Calu3 (cell line): ENCODE data around the gene GPATCH8. TPM values are rescaled to one million over a fixed set of nuclear protein-coding genes. Genes with fewer than 3 reads are reported as not detected.

Source experiments
- BruUV-seq: library from RNA; stranded (reverse); fragments of 400-500 nt; replicated peaks from 2 replicates; lab custom pipeline; 2021; lab: Mats Ljungman, UMichigan
- CTCF ChIA-PET: fragments of 300-600 bp; sonication (Branson Sonifier 250); formaldehyde crosslinking; loops from one replicate; lab custom pipeline; 2022; ENCODE audit warnings: antibody characterized with exemption; lab: Charles Lee
- DNase-seq: peaks from one replicate; pipeline ENCODE4 v3.0.0; 2022
- H3K27ac Mint-ChIP-seq: one replicate; pipeline ENCODE4 v1.8.0; 2022; ENCODE audit warnings: mixed read lengths; ENCODE audit not compliant: unreplicated experiment
- H3K27me3 Mint-ChIP-seq: one replicate; pipeline ENCODE4 v1.8.0; 2022; ENCODE audit warnings: mixed read lengths; ENCODE audit not compliant: unreplicated experiment
- H3K36me3 Mint-ChIP-seq: one replicate; pipeline ENCODE4 v1.8.0; 2022; ENCODE audit warnings: mild to moderate bottlenecking, moderate library complexity, mixed read lengths; ENCODE audit not compliant: insufficient read depth, unreplicated experiment
- H3K4me1 Mint-ChIP-seq: one replicate; pipeline ENCODE4 v1.8.0; 2022; ENCODE audit warnings: mild to moderate bottlenecking, low read depth, mixed read lengths; ENCODE audit not compliant: unreplicated experiment
- H3K4me3 Mint-ChIP-seq: one replicate; pipeline ENCODE4 v1.8.0; 2022; ENCODE audit warnings: mild to moderate bottlenecking, low read depth, moderate library complexity, mixed read lengths; ENCODE audit not compliant: unreplicated experiment
- H3K9me3 Mint-ChIP-seq: one replicate; pipeline ENCODE4 v1.8.0; 2022; ENCODE audit warnings: low read depth, mixed read lengths; ENCODE audit not compliant: unreplicated experiment
- CTCF ChIP-seq: fragments of 200-600 bp; IDR thresholded peaks from one replicate; pipeline ENCODE4 v1.8.0; 2022; ENCODE audit warnings: antibody characterized with exemption; ENCODE audit not compliant: unreplicated experiment
- intact Hi-C: fragments of 100-400 bp; cut with micrococcal nuclease; formaldehyde crosslinking; loops from one replicate; pipeline ENCODE4 v1.10.0; 2022; ENCODE audit not compliant: unreplicated experiment
- total RNA-seq: library from RNA; stranded (reverse); gene quantifications from 2 replicates; pipeline ENCODE4 v1.2.3, GENCODE V29; 2022

The GPATCH8 gene
- total RNA-seq, 1 experiment from 2014 or later = 60.1 TPM

GRCh38 chr17:44530896-44531418 is 27.8 kb upstream of the GPATCH8 start:
- CTCF ChIA-PET = interaction anchor here (0.7 to 3.4 kb wide), 3 partner anchors 8 to 322 kb away, joined by 4 to 14 read pairs (median 7); no protein-coding TSS in a partner anchor
- BruUV-seq = no TSS peak
- no peak for TF ChIP-seq CTCF
- peaks cover 26% of the 10 kb centered on the region for H3K27me3 Mint-ChIP-seq
- no peaks in the 10 kb centered on the region for H3K36me3 Mint-ChIP-seq
- H3K4me3 Mint-ChIP-seq = no peak overlapping the region
- intact Hi-C loops = no loop called here
- H3K4me1 Mint-ChIP-seq = peaks cover 27% of the 10 kb centered on the region
- no peaks in the 10 kb centered on the region for H3K9me3 Mint-ChIP-seq
- H3K27ac Mint-ChIP-seq = no peak overlapping the region
- no peak for DNase-seq

- no TSS peak for BruUV-seq
- no peak for TF ChIP-seq CTCF
- no peak for DNase-seq
- peaks cover 26% of the 10 kb centered on the region for H3K27me3 Mint-ChIP-seq
- H3K27ac Mint-ChIP-seq = no peak overlapping the region
- peaks cover 16% of the 10 kb centered on the region for H3K4me1 Mint-ChIP-seq
- no peaks in the 10 kb centered on the region for H3K9me3 Mint-ChIP-seq
- intact Hi-C loops = no loop called here
- CTCF ChIA-PET = no interaction called here
- no peaks in the 10 kb centered on the region for H3K36me3 Mint-ChIP-seq
- no peak overlapping the region for H3K4me3 Mint-ChIP-seq
Observed at GRCh38 chr17:44529864-44530263, 26.7 kb upstream of the GPATCH8 start.

- Mint-ChIP-seq H3K4me1 (no peaks in the 10 kb centered on the region), H3K9me3 (no peaks in the 10 kb centered on the region), H3K36me3 (no peaks in the 10 kb centered on the region), H3K27ac (no peak overlapping the region), H3K27me3 (peaks cover 21% of the 10 kb centered on the region), H3K4me3 (no peak overlapping the region)
- DNase-seq = no peak
- no peak for TF ChIP-seq CTCF
- CTCF ChIA-PET = no interaction called here
- BruUV-seq = no TSS peak
- intact Hi-C loops = no loop called here
Observed at GRCh38 chr17:44527954-44528353, 24.7 kb upstream of the GPATCH8 start.

GRCh38 chr17:44527102-44527501 is 23.9 kb upstream of the GPATCH8 start:
- DNase-seq = no peak
- no peaks in the 10 kb centered on the region for H3K9me3 Mint-ChIP-seq
- no TSS peak for BruUV-seq
- no peak overlapping the region for H3K27ac Mint-ChIP-seq
- intact Hi-C loops = no loop called here
- CTCF ChIA-PET = no interaction called here
- H3K4me1 Mint-ChIP-seq = no peaks in the 10 kb centered on the region
- H3K4me3 Mint-ChIP-seq = no peak overlapping the region
- no peaks in the 10 kb centered on the region for H3K36me3 Mint-ChIP-seq
- no peak for TF ChIP-seq CTCF
- H3K27me3 Mint-ChIP-seq = peaks cover 12% of the 10 kb centered on the region
